ENCODE results near the gene DIRAS1.

The DIRAS1 gene, protein sequence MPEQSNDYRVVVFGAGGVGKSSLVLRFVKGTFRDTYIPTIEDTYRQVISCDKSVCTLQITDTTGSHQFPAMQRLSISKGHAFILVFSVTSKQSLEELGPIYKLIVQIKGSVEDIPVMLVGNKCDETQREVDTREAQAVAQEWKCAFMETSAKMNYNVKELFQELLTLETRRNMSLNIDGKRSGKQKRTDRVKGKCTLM

DNA sequence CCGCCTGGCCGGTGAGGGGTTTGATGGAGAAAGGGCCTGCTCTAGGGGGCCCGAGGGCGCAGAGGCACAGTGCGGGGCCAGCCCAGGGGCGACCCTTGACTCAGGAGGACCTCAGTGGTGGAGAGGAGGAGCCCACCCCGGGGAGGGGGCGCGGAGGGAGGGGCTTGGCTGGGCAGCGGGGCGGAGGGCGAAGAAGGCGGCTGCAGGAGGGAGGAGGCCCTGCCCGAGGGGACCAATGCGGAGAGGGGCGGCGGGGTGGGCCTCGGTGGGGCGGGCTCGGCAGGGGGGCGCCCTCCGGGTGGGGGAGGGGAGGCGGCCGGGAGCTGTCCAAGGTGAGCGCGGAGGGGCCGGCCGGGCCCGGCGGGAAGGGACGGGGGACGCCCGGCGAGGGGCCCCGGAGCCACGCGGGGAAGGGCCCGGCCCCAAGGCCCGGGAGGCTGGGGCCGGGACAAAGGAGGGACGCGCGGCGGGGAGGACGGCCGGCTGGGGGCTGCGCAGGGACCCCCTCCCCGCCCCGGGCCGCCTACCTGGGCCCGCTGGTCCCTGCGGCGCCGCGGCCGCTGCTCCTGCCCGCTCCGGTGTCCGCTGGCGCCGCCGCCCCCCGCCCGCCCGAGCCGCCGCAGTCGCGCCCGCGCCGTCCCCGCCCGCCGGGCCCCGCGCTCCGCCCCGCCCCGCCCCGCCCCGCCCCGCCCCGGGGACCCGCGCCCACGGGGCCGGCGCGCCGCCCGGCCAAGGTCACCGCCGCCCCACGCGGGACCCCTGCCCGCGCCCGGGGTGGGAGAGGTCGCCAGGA is at the start of gene DIRAS1:
Gene DIRAS1 (minus strand): TSS at position 596 of the 793 bp plus-strand sequence. CDS start 3,566 bp downstream, outside the sequence.
- no peak for DNase-seq

DNA sequence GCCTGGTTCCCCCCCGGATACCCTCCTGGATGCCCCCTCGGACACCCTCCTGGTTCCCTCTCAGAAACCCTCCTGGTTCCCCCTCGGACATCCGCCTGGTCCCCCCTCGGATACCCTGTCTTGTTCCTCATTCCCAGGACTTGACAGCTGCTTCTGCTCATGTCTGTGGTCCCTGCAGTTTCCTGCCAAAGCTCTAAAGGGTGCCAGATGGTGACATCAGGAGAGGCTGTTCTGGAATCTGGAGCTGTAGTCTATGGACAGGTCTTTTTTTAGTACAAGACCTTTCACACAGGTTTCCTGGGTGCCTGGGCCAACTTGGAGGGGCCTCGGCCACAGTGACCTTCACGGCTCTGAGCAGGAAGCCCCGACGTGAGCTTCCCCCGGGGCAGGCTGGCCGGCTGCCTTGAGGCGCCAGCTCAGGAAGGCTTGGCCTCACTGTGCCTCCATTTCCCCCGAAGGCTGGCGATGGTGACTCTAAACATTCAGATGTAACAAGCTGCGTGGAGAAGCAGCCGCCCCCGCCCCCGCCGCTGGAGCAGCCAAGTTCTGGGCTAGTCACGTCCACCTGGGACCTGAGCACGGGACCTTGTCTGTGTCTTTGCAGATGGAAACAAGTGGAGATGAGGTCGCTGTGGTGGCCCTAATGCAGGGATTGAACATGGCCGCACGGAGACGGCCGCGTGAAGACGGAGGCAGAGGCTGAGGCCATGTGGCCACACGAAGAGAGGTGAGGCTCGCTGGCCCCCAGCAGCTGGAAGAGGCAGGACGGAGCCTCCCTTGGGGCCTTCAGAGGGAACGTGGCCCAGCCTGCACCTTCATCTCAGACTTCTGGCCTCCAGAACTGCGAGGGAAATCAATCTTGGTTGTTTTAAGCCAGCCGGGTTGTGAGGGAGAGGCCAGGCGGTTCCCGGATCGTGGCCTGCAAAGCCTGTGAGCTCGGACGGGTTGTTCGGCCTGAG is 49.2 kb upstream of the DIRAS1 start:
- no peak for DNase-seq

DNA sequence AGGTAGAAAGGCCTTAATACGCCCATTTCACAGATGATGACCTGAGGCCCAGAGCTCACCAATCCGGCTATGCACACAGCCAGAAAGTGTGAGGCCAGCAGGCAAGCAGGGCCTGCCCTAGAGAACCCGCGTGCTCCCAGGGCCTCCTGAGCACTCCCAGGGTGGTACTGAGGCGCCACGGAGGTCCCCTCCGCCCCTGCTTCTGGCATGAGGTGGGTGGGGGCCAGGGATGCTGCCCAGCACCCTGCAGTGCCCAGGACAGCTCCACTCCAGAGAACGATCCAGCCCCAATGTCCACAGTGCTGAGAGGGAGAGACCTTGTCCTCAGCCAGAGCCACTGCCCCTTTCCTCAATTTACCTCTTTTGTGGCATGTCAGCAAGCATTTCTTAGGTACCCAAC is 48.0 kb upstream of the DIRAS1 start:
- DNase-seq: no peak

DNA sequence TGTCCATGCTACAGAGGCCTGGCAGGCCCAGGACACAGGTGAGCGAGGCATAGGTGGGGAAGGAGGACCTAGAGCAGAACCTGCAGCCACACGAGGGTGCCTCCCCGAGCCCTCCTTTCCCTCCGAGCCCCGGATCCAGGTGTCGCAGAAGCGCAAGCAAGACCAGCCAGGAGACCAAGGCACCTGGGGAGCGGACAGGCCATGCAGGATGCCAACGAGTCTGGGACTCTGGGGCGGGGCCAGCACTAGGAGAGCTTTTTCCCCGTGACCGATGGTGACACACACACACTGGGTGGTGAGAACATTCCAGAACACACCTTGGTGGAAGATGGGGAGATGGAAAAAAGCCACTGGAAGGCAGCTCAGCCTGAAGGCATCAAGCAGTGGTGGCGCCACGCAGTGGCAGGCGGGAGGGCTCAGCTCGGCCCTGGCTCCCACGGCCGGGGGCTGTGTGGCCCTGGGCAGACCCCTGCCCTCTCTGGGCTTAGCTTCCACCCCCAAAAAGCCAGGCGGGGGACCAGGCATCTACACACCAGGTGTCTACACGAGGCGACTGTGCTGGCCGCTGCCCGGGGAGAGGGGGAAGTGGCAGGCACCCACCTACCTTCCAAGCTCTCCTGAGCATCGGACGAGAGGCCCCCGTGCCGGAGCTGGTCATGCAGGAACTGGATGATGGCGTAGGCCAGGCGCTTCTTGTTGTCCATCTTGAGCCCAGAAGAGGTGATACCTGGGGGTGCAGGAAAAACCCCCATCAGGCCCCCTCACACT is 47.4 kb upstream of the DIRAS1 start:
- no peak for DNase-seq

DNA sequence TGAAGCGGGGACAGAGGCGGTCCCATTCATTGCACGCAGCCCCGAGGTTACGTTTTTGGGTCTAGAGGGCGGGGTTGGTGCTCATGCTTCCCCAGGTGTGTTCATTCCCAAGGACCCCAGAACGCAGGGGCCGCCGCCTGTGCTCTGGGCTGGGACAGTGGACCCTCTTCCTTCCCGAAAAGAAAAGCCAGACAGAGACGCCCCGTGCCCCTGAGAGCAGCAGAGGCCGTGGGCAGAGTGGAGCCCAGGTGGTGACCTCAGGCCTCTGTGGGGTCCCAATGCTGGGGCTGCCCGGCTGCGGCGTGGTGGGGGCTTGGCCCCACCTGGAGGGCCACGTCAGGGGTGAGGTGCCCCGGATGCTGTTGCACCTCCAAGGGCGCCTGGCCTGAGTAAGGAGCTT is 46.5 kb upstream of the DIRAS1 start:
- DNase-seq: no peak

DNA sequence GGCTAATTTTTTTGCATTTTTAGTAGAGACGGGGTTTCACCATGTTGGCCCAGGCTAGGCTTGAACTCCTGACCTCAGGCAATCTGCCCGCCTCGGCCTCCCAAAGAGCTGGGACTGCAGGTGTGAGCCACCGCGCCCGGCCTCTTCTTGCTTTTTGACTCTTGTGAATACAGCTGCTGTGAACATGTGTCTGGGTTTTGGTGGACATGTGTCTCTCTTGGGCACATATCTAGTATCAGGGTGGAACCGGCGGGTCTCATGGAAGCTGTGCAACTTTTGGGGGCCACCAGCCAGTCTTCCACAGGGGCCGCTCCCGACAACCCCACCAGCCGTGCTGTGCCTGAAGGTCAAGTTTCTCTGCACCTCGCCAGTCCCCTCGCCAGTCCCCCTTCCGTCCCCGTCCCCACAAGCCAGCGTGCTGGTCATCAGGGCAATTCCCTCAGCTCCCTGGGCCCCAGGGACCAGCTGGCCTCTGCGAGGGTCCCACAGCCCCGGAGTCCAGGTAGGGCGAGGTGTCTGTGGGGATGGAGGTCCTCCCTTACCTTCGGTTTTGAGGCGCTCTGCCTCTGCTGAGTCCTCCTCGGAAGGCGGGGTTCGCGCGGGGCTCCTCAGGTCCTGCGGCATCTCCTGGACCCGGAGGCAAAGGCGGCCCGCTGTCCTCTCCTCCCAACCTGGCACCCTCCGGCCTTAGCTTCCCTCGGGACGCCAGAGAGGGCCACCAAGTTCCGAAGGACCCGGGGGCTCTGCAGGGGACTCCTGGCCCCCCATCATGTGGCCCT is 45.6 kb upstream of the DIRAS1 start:
- no peak for DNase-seq

DNA sequence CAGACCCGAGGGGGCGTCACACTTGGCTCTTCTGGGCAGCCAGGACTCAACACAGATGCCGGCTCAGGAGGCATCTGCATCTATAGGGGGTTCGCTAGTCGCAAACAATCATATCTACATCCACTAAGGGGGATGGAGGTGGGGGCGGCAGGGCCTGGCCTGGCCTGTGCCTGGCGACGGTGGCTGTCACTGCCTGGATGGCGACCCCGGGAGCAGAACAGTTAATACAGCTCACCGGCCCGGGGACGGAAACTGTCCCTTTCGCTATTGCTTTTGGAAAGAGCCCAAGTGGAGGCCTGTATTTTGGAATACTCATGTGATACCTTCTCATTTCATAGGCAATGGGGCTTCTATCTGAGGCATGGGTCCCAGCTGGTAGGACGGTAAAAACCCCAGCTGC is 44.2 kb upstream of the DIRAS1 start:
- no peak for DNase-seq

DNA sequence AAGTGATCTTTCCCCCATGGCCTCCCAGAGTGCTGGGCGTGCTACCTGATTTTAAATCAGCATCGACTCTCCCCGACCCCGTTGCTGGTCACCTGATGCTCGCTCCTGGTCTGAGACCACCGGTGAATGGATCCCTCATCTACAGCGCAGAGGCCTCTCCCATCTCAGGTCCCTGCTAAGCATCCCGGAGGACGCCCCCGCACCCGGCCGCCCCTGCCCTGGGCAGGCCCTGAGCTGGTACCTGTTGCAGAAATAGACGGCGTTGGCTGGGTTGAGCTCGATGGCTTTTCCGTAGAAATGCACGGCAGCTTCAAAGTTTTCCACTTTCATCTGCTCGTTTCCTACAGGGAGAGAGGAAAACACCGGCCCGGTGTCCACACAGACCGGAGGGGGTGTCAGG is 43.8 kb upstream of the DIRAS1 start:
- no peak for DNase-seq

DNA sequence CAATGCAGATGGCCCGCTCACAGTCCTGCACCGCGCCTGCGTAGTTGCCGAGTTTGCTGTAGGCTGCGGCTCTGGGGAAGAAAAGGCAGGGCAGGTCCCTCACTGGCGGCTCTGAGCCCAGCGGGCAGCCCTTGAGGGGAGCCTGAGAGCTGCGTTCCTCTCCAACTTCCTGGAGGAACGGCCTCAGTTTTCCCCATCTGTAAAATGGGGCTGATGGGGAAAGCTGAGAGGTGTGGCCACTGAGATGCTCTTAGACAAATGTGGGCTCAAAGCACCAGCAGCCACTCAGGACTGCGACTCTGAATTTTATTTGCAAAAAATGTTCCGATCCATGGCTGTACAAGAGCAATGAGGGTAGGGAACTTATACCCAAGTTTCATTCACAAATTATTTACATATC is 42.5 kb upstream of the DIRAS1 start:
- DNase-seq: no peak

DNA sequence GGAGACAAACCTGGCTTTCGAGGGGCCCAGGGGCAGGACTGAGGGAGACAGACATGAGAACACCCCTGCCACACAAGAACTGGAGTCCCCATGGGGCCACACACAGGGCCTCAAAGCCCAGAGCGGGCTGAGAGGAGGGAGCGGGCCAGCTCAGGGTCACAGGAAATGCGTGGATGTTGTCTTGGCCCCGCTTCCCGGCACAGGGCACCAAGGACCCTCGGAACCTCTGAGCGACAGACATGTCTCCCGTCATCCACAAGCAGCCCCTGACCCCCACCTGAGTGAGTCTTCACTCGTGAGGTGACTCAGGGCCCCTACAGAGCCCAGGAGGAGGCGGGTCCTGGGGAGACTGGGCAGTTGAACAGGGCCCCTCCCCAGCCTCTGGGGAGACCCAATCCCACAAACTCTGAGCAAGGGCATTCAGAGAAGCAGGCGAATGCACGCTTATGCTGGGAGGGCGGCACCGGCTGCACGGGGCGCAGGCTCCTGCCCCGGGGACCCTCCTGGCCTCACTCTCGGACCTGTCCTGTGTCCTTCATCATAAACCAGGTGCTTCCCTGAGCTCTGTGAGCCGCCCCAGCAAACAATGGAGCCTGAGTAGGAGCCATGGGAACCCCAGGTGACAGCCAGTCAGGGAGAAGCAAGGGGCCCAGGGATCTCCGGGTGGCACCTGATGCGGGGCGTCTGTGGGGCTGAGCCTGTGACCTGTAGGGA is 41.8 kb upstream of the DIRAS1 start:
- DNase-seq: no peak

DNA sequence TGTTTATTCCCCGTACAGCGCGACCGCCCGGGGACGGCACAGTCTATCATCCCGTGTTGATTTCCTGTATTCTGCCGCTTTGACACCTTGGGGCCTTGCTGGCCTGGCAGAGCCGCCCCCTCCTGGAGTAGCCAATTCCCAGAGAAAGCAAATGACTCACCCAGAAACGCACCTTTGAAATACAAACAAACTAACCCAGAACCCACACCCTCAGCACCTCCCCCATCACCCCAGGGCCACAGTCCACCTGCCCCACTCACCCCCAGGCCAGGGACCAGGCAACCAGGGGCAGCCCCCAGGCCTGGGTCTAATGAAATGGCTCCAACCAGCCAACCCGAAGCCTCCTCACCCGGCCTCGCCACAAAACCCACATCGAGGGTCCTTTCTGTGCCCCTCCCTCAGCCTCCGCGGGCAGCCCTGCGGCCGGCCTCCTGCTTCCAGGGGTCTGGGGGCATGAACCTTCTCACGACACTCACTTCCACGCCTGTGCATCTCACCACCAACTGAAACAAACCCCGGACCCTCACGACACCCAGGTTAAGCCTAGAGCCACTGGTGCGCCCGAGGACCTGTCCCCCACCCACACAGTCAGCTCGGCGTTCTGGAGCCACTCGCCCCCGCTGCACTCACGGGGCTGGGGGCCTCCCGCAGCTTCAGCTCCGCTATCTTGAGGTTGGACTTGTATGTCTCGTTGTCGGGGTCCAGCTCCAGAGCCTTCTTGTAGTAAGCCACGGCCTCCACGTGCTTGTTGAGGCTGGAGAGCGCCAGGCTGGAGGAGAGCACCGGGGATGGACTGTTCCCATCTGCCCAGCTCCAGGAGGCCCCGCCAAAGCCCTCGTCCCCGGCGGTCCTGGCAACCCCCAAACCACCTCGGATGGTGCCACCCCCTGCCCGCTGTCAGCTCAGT is 41.0 kb upstream of the DIRAS1 start:
- no peak for DNase-seq

DNA sequence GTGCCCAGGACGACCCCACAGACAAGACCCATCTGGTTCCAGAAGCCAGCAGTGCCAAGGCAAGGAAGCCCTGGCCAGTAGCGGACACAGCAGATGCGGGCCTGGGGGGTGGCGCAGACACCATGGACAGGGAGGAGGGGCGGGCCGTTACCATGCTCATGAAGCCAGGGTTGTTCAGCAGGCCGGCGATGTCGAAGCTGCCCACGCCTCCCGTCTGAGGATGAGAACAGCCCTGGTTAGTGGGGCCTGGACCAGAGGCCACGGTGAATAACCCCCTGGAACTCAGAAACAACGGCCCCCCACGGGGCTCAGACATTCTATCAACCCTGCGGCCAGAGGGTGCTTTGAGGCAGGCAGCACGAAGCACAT is 40.1 kb upstream of the DIRAS1 start:
- DNase-seq: no peak

DNA sequence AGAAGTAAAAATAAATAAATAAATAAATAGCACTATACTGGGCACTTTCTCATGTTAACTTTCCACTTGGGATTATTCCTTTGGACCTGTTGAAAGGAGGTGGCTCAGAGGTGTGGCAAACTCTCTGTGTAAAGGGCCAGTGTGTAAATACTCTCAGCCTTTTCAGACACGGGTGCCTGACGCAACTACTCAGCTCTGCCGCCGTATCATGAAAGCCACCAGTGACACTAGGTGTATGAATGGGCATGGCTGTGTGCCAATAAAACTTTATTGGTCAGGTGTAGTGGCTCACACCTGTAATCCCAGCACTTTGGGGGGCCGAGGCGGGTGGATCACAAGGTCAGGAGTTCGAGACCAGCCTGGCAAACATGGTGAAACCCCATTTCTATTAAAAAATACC is 38.8 kb upstream of the DIRAS1 start:
- DNase-seq: no peak

DNA sequence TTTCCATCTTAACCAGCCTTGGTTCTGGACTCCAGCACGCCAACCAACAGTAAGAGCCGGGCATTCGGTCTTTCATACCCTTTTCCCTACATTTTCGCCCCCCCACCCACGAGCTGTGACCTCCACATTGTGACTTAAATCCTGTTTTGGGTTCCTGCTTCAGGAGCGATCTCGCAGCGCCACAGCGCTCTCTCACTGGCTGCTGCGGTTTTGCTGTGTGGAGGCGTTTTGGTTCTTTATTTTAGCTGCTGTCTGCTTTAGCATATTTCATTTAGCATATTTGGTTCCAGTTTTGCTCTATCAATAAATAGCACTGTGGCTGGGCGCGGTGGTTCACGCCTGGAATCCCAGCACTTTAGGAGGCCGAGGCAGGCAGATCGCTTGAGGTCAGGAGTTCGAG is 38.2 kb upstream of the DIRAS1 start:
- no peak for DNase-seq

DNA sequence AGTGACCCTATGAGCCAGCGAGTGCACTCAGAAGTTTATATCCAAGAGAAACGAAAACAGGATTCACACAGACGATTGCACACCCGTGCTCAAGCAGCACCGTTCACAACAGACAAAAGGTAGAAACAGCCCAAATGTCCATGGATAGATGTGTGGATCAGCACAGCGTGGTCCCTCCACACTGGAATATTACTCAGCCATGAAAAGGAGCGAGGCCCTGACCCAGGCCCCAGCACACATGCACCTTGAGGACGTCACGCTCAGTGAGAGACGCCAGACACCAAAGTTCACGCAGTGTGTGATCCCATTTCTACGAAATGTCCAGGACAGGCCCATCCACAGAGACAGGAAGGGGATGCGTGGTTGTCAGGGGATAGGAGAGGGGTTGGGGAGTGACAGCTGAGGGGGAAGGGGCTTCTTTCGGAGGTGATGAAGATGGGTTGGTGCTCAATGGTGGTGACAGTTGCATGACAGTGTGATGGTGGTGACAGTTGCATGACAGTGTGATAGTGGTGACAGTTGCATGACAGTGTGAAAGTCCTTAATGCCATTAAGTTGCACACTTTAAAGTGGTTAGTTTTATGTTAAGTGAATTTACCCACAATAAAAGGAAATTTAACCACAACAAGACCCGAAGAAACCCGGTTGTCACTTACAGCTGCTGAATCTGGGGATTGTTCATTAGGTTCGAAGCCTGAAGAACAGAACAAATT is 37.6 kb upstream of the DIRAS1 start:
- DNase-seq: no peak

DNA sequence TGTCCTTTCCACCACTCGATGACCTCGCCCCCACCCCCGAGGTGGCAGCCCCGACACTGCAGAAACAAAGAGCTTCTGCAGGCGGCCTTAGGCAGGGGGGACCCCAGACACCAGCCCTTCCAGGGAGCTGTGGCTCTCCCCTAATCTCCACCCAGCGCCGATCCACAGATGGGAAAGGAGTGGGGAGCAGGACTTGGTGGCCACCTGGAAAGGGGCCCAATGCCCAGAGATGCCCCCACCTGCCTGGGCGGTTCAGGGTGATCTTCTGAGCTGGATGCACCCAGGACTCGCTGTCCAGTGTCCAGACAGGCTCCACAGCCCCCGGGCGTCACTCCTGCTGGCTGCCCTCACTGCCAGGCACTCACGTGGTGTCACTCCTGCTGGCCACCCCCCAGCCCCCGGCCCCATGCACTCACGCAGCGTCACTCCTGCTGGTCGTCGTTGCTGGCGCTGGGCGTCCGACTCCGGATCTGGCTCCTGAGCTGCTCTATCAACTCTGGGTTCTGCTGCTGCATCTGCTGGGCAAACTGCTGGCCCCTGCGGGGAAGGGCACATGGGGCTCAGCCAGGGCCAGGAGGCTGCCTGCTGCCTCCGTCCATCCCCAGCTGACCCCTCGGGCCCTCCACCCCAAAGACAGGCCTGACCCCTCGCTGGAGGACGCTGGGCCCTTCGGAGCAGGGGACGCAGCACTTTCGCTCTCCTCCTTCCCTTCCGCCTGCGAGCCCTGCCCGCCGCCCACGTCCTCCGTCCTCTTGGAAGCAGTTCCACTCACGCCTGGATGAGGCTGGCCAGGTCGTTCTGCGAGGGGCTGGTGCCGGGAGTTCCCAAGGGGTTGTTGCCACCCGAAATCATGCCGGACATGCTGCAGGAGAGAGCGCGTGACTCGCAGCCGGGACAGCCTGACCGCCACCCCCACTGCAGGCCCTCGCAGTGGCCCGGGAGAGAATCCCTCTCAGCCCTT is 36.0 kb upstream of the DIRAS1 start:
- DNase-seq: no peak

DNA sequence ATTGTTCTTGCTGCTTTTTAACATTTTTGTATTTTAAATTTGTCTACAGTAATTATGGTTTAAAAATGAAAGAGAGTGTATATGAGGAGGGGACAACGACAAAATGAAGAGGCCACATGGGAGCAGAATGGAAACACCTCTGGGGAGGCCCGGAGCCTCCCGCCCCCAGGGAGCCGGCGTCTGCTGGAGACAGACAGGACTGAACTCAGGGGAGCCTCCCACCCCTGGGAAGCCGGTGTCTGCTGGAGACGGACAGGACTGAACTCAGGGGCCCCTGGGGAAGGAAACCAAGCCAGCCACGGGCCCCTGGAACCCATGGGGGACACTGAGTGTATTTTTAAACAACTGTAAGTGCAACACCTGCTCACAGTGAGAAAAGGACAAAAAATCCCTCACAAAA is 35.3 kb upstream of the DIRAS1 start:
- no peak for DNase-seq

DNA sequence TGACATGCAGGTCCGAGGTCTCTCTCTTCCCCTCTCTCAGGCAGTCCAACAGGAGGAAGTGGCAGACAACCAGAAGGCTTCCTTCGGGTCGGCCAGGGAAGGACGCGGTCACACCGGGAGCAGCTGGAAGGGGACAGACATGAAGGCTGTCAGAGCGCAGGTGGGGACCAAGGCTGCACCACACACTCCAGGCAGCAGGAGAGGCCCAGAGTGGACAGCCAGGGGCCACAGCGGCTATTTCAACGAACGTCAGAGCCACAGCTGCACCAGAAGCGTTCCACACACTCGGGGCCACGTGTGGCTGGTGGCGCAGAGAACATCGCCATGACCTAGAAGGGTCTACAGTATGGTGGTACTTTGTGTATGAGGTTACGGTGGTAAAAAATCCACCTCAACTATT is 34.6 kb upstream of the DIRAS1 start:
- no peak for DNase-seq

DNA sequence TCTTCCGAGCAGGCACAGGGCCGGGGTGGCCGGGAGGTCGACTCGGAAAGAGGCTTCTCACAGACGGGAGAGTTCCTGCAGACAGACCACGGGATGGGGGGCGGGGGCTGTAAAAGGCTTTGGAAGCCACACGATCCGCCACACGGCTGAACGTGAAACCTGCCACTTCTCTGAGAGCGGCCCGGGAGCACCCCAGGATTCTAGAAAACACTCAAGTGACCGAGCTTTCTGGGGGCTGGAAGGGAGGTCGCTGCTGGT is 34.2 kb upstream of the DIRAS1 start:
- no peak for DNase-seq

Measured in NCI-H146 (cell line).